Measurements from ENCODE around the gene ITPRIPL2.

ITPRIPL2 gene

GRCh38 chr16:19105891-19106624 lies 7.7 kb upstream of the ITPRIPL2 start:
- Mint-ChIP-seq H3K9me3 (no peaks in the 10 kb centered on the region), H3K4me1 (ENCODE audit: low read depth) (peaks cover 4% of the 10 kb centered on the region), H3K4me3 (no peak overlapping the region), H3K27ac (no peak overlapping the region), H3K36me3 (ENCODE audit: low read depth) (no peaks in the 10 kb centered on the region), H3K27me3 (ENCODE audit: low read depth) (no peaks in the 10 kb centered on the region)
- DNase-seq (ENCODE audit: low spot score): no peak

DNA sequence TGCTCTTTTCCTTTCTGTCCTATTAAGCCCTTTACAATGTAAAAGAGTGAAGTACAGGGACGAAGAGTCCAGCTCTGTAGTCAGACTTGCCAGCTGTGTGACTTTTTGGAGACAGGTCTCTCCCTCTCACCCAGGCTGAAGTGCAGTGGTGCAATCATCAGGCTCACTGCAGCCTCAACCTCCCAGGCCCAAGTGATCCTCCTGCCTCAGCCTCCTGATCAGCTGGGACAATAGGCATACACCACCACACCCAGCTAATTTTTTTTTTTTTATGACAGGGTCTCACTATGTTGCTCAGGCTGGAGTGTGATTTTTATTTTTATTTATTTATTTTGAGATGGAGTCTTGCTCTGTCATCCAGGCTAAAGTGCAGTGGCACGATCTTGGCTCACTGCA lies 7.1 kb upstream of the ITPRIPL2 start:
- no peak for DNase-seq (ENCODE audit: low spot score)
- Mint-ChIP-seq H3K27ac (peak overlapping the region; percentile 52), H3K36me3 (ENCODE audit: low read depth) (no peaks in the 10 kb centered on the region), H3K4me1 (ENCODE audit: low read depth) (peaks cover 4% of the 10 kb centered on the region), H3K4me3 (no peak overlapping the region), H3K9me3 (no peaks in the 10 kb centered on the region), H3K27me3 (ENCODE audit: low read depth) (no peaks in the 10 kb centered on the region)

GRCh38 chr16:19108409-19109287 lies 5.1 kb upstream of the ITPRIPL2 start:
- Mint-ChIP-seq H3K4me1 (ENCODE audit: low read depth) (peaks cover 13% of the 10 kb centered on the region), H3K27ac (no peak overlapping the region), H3K27me3 (ENCODE audit: low read depth) (no peaks in the 10 kb centered on the region), H3K4me3 (no peak overlapping the region), H3K36me3 (ENCODE audit: low read depth) (no peaks in the 10 kb centered on the region), H3K9me3 (no peaks in the 10 kb centered on the region)
- DNase-seq (ENCODE audit: low spot score): no peak

GRCh38 chr16:19109288-19109664 lies 4.5 kb upstream of the ITPRIPL2 start:
- no peaks in the 10 kb centered on the region for H3K27me3 Mint-ChIP-seq (ENCODE audit: low read depth)
- H3K4me3 Mint-ChIP-seq: no peak overlapping the region
- H3K27ac Mint-ChIP-seq: no peak overlapping the region
- no peaks in the 10 kb centered on the region for H3K9me3 Mint-ChIP-seq
- no peak for DNase-seq (ENCODE audit: low spot score)
- H3K4me1 Mint-ChIP-seq (ENCODE audit: low read depth): peaks cover 13% of the 10 kb centered on the region
- H3K36me3 Mint-ChIP-seq (ENCODE audit: low read depth): no peaks in the 10 kb centered on the region

- no peaks in the 10 kb centered on the region for H3K9me3 Mint-ChIP-seq
- no peak overlapping the region for H3K27ac Mint-ChIP-seq
- no peak overlapping the region for H3K4me3 Mint-ChIP-seq
- peaks cover 5% of the 10 kb centered on the region for H3K36me3 Mint-ChIP-seq (ENCODE audit: low read depth)
- DNase-seq (ENCODE audit: low spot score): no peak
- peaks cover 18% of the 10 kb centered on the region for H3K4me1 Mint-ChIP-seq (ENCODE audit: low read depth)
- H3K27me3 Mint-ChIP-seq (ENCODE audit: low read depth): no peaks in the 10 kb centered on the region
Observed at GRCh38 chr16:19110537-19111360, 3.0 kb upstream of the ITPRIPL2 start.

GRCh38 chr16:19112099-19112407 lies 1.7 kb upstream of the ITPRIPL2 start:
- Mint-ChIP-seq H3K4me1 (ENCODE audit: low read depth) (peaks cover 28% of the 10 kb centered on the region), H3K27me3 (ENCODE audit: low read depth) (no peaks in the 10 kb centered on the region), H3K36me3 (ENCODE audit: low read depth) (peaks cover 5% of the 10 kb centered on the region), H3K9me3 (no peaks in the 10 kb centered on the region), H3K27ac (peak overlapping the region; percentile 17), H3K4me3 (peak overlapping the region; percentile 54)
- DNase-seq (ENCODE audit: low spot score): no peak

DNA sequence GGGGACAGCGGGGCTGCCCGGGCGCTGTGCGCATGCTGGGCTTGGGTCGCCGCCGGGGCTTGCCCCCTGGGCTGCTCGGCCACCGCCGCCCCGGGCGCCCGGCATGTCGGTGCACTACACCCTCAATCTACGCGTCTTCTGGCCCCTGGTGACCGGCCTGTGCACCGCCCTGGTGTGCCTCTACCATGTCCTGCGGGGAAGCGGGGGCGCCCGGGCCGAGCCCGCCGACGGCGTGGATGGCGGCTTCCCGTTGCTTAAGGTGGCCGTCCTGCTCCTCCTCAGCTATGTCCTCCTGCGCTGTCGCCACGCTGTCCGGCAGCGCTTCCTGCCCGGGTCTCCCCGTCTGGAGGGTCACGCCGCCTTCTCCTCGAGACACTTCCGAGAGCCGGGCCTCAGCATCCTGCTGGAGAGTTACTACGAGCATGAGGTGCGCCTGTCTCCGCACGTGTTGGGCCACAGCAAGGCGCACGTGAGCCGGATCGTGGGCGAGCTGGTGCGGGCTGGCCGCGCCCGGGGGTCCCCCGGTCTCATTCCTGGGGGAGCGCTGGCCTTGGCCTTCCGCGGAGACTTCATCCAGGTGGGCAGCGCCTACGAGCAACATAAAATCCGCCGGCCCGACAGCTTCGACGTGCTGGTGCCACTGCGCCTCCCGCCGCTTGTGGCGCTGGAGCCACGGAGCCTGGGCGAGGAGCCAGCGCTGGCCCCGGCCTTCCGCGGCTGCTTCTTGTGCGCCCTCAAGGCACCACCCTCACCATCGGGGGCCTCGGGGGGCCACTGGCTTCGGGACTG lies 789 bp downstream of the ITPRIPL2 start:
- Mint-ChIP-seq H3K4me1 (ENCODE audit: low read depth) (peaks cover 42% of the 10 kb centered on the region), H3K27me3 (ENCODE audit: low read depth) (no peaks in the 10 kb centered on the region), H3K4me3 (peak overlapping the region; percentile 82), H3K27ac (peak overlapping the region; percentile 79), H3K36me3 (ENCODE audit: low read depth) (peaks cover 8% of the 10 kb centered on the region), H3K9me3 (no peaks in the 10 kb centered on the region)
- DNase-seq (ENCODE audit: low spot score): peak; percentile 17

DNA sequence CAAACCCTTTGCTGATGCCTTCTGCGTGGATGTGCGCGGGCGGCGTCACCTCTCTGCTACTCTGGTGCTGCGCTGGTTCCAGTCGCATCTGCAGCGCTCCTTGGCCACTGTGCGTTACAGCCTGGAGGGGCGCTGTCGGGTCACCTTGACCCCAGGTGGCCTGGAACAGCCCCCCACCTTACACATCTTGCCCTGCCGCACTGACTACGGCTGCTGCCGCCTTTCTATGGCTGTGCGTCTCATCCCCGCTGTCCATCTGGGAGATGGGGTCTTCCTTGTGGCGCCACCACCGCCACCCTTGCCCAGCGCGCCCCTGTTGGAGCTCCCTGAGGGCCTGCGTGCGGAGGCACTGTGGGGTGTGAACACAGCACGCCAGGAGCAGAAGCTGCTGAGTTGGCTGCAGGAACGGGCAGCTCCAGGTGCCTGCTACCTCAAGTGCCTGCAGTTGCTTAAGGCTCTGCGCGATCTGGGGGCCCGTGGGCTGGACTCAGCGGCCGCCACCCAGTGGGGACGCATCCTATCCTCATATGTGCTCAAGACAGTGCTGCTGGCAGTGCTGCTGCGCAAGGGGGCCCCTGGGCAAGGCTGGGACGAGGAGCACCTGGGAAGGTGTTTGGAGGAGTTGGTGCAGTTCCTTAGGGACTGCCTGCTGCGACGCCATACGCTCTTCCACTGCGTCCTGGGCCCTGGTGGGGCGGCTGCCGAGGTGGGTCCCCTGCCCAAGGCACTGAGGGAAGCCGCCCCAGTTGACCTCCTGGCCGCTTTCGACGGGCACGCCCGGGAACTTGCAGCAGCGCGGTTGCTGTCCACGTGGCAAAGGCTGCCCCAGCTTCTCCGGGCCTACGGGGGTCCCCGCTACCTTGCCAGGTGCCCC lies 1.6 kb downstream of the ITPRIPL2 start:
- Mint-ChIP-seq H3K36me3 (ENCODE audit: low read depth) (peaks cover 8% of the 10 kb centered on the region), H3K9me3 (no peaks in the 10 kb centered on the region), H3K4me3 (peak overlapping the region; percentile 64), H3K27ac (peak overlapping the region; percentile 27), H3K4me1 (ENCODE audit: low read depth) (peaks cover 45% of the 10 kb centered on the region), H3K27me3 (ENCODE audit: low read depth) (no peaks in the 10 kb centered on the region)
- DNase-seq (ENCODE audit: low spot score): no peak

DNA sequence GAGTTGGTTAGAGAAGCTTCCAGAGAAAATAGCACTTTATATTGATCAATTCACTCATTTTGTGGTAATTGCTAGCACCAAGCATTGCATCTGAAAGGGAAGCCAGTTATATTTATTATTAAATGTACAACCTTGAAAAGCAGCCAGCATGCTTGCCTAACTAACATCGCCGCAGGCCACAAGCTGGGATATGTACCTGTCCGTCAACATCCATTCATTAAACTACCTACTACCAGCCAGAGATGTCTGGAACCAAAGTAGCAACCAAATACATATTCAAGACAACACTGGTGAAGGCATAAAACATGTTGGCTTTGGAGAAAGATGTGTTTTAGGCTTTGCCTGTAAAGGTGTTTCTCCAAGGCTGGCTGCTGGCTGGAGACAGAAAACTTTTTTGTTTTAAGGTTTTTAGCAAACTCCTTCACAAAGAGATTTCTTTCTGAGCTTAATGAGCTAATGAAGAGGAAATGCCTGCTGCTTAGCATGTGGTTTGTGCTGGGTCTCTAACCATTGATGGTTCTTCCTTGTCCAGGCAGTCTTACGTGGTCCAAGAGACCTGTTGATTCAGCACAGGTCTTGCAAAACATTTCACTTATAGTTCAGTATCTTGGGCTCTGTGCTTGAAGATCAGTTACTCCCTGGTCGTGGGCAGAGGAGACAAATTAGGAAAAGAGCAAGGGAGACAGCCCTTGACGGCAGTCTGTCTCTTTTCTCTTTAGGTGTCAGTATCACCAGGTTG lies 3.1 kb downstream of the ITPRIPL2 start:
- no peaks in the 10 kb centered on the region for H3K9me3 Mint-ChIP-seq
- peaks cover 48% of the 10 kb centered on the region for H3K4me1 Mint-ChIP-seq (ENCODE audit: low read depth)

DNA sequence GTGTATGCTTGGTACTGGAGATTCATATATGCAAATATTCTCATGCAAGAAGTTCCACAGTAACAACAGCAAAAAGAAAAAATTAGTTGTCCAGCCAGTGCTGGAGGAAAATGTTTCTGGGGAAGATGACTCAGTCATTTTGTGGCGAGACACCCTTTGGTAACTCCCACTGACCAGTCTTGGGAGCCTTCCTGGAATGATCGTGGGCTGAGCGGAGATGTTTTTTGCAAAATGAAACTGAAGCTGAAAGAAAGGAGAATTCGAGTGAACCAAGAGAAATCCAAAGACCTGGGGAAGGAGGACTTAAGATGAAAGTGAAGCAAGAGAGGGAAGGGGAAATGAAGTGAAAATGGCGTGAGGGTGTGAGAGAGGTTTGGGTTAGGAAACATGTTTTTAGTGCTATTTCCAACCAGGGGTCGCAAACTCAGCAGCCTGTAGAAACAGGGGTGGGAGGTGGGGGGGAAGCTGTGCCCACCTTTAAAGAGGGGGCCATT lies 5.2 kb downstream of the ITPRIPL2 start:
- Mint-ChIP-seq H3K4me1 (ENCODE audit: low read depth) (peaks cover 38% of the 10 kb centered on the region), H3K36me3 (ENCODE audit: low read depth) (peaks cover 22% of the 10 kb centered on the region), H3K4me3 (peak overlapping the region; percentile 82), H3K9me3 (no peaks in the 10 kb centered on the region), H3K27ac (peak overlapping the region; percentile 89), H3K27me3 (ENCODE audit: low read depth) (no peaks in the 10 kb centered on the region)
- peak; percentile 77 for DNase-seq (ENCODE audit: low spot score)

More for the DNA sequence above, 3.1 kb downstream of the ITPRIPL2 start:
- Mint-ChIP-seq H3K27ac (peak overlapping the region; percentile 88), H3K4me3 (peak overlapping the region; percentile 66), H3K36me3 (ENCODE audit: low read depth) (peaks cover 17% of the 10 kb centered on the region), H3K27me3 (ENCODE audit: low read depth) (no peaks in the 10 kb centered on the region)
- DNase-seq (ENCODE audit: low spot score): no peak

GRCh38 chr16:19119564-19119963 lies 5.8 kb downstream of the ITPRIPL2 start:
- H3K4me1 Mint-ChIP-seq (ENCODE audit: low read depth): peaks cover 38% of the 10 kb centered on the region
- H3K27me3 Mint-ChIP-seq (ENCODE audit: low read depth): no peaks in the 10 kb centered on the region
- peak overlapping the region; percentile 82 for H3K4me3 Mint-ChIP-seq
- H3K9me3 Mint-ChIP-seq: peaks cover 1% of the 10 kb centered on the region
- no peak for DNase-seq (ENCODE audit: low spot score)
- H3K27ac Mint-ChIP-seq: peak overlapping the region; percentile 65
- peaks cover 24% of the 10 kb centered on the region for H3K36me3 Mint-ChIP-seq (ENCODE audit: low read depth)

DNA sequence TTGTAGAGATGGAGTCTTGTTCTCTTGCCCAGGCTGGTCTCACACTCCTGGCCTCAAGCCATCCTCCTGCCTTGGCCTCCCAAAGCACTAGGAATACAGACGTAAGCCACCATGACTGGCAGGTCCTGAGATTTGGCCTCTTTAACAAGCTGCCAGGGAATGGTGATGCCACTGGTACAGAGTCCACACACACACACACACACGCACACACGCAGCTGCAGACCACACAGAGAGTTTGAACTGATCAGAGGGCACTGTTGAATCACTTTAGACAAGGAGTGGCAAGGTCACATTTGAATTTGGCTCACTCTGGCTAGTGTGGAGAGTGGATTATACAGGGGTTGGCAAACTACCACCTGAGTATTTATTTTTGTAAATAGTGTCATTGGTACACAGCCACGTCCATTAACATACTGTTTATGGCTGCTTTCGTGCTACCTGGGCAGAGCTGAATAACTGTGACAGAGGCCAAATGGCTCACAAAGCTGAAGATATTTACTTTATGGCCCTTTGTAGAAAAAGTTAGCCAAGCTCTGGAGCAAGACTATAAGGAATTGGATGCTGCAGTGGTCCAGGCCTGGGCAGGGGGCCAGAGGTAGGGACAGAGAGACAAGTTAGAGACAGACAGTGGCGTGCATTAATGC lies 9.9 kb downstream of the ITPRIPL2 start:
- DNase-seq (ENCODE audit: low spot score): no peak
- H3K36me3 Mint-ChIP-seq (ENCODE audit: low read depth): peaks cover 28% of the 10 kb centered on the region
- H3K4me1 Mint-ChIP-seq (ENCODE audit: low read depth): peaks cover 30% of the 10 kb centered on the region
- peaks cover 5% of the 10 kb centered on the region for H3K9me3 Mint-ChIP-seq
- H3K27me3 Mint-ChIP-seq (ENCODE audit: low read depth): no peaks in the 10 kb centered on the region
- H3K4me3 Mint-ChIP-seq: no peak overlapping the region
- no peak overlapping the region for H3K27ac Mint-ChIP-seq

Measured in T-helper 2 cell treated with Interferon-gamma antibody and Interleukin-4, amounts not matched to agents 5 μg/mL and 100 μg/mL, for 36 hours (primary cell).